Measurements from ENCODE around the gene MCOLN2. TPM values are rescaled to one million over a fixed set of nuclear protein-coding genes. Genes with fewer than 3 reads are reported as not detected.
"Not testable (repeated sequence)": the region's sequence is repeated elsewhere in the genome, so short reads cannot be mapped to it uniquely, and the experiment has no call there.

The MCOLN2 gene
- total RNA-seq, 1 donor: 1.7 TPM

DNA sequence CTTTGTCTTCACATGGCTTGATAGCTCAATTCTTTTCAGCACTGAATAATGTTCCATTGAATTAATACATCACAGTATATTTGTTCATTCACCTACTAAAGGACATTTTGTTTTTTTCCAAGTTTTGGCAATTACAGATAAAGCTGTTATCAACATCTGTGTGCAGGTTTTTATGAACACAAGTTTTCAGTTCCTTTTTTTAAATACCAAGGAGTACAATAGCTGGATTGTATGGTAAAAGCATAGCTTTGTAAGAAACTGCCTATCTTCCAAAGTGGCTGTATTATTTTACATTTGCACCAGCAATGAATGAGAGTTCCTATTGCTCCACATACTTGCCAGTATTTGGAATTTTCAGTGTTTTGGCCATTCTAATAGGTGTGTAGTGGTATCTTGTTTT lies 4.8 kb upstream of the MCOLN2 start:
- TF ChIP-seq, protein P1, sequence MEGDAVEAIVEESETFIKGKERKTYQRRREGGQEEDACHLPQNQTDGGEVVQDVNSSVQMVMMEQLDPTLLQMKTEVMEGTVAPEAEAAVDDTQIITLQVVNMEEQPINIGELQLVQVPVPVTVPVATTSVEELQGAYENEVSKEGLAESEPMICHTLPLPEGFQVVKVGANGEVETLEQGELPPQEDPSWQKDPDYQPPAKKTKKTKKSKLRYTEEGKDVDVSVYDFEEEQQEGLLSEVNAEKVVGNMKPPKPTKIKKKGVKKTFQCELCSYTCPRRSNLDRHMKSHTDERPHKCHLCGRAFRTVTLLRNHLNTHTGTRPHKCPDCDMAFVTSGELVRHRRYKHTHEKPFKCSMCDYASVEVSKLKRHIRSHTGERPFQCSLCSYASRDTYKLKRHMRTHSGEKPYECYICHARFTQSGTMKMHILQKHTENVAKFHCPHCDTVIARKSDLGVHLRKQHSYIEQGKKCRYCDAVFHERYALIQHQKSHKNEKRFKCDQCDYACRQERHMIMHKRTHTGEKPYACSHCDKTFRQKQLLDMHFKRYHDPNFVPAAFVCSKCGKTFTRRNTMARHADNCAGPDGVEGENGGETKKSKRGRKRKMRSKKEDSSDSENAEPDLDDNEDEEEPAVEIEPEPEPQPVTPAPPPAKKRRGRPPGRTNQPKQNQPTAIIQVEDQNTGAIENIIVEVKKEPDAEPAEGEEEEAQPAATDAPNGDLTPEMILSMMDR (IDR thresholded peaks at IDR 0.05; ENCODE audit: insufficient read depth, low read depth, low read length): no peak
- no peak for DNase-seq (ENCODE audit: low read depth)
- no peak overlapping the region for H3K4me3 ChIP-seq (ENCODE audit: low read depth, low read length)

DNA sequence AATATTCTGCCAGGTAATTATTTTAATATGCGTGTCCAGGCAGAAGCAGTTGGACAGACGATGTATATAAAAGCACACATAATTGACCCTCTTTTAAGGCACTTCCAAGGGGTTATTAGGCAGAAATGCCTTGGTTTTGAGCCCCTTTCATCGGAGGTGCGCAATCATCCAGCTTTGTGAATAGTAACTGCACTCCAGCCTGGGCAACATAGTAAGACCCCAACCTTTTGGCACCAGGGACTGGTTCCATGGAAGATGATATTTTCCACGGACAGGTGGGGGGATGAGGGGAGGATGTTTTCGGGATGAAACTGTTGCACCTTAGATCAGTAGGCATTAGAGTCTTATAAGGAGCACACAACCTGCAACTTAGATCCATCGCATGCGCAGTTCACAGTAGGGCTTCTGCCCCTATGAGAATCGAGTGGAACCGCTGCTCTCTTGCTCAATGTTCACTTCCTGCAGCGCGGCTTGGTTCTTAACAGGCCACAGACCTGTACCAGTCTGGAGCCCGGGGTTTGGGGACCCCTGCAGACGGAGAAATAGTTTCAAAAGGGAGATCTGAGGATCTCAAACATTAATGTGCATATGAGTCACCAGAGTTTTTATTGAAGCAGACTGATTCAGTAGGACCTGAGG lies 1.8 kb upstream of the MCOLN2 start:
- DNase-seq (ENCODE audit: low read depth): peak; percentile 1
- TF ChIP-seq, protein P1 (IDR thresholded peaks at IDR 0.05; ENCODE audit: insufficient read depth, low read depth, low read length): no peak
- no peak overlapping the region for H3K4me3 ChIP-seq (ENCODE audit: low read depth, low read length)

DNA sequence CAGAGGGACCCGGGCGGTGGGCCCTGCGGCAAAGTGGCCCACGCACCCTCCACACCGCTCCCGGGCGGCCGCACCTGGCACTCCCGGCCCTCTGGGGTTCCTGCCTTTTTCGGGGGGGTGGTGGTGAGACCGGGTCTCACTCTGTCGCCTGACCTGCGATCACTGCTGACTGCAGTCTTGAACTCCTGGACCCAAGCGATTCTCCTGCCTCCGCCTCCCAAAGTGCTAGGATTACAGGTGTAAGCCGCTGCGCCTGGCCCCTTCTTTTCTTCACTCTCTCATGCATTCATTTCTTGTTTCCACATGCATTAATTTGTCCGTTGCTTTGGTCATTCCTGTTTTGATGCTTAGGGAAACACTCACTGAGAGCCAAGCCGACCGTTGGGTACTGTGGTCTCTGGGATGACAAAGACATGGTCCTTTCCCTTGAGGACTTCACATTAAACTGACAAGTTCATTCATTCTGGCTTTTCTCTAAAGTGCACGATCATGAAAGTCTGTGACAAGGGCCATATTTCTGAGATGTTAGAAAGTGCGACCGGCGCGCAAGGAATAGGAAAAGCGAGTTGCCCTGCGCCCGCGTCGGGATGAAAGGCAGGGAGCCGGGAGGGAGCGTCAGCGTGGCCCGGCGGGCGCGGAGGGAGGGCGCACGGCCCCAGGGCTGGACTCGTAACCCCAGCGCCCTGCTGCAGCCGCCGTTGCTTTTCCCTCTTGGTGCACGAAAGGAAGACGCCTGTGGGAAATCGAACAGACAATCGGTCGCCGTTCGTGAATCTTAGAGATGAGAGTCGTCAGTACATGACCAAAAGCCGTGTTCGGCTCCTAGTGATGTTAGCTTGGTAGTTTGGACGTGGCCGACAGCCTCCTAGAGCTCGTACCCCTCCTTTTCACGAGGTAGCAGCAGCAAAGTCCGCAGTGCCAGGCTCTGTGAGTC lies 1.0 kb upstream of the MCOLN2 start:
- H3K4me3 ChIP-seq (ENCODE audit: low read depth, low read length): peak overlapping the region; percentile 62
- DNase-seq (ENCODE audit: low read depth): peak; percentile 10

DNA sequence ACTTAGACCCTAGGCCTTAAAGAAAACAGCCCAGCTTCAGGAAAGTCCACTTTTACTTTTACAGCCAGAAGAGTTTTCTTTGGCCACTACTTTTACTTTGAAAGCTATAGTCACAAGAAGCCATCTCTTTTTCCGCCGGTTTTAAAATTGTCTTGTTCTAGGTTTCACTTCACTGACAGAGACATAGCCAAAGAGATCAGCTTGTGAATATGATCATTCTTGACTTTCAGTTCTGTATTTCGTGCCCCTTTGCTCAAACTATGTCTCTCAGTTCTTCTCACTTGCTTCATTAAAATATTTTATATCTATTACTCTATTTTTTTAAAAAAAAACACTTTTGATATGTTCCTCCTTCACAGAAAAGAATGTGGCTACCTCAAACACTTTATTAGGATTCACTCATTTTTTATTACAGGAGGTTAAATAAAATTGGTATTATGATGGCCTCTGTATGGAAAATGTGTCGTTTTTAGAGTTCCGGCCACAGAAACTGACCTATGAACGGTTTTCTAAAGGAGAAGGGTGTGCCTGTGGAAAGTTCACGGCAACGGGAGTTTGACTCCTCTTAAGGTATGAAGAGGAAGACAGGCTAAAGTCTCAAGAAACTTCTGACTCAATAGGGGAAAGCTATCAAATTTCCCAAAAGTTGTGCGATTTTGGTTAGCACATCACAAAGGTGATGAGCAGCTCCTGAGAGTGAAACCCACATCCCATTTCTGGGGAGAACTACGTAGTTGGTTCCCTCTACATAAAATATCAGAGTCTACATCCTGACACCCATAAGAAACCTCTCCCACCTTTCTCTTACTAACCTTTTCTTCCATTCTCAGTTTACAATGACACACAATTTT lies 1.2 kb downstream of the MCOLN2 start:
- TF ChIP-seq, protein P1 (IDR thresholded peaks at IDR 0.05; ENCODE audit: insufficient read depth, low read depth, low read length): no peak

More for the DNA sequence above, 1.0 kb upstream of the MCOLN2 start:
- TF ChIP-seq, protein P1 (IDR thresholded peaks at IDR 0.05; ENCODE audit: insufficient read depth, low read depth, low read length): no peak

DNA sequence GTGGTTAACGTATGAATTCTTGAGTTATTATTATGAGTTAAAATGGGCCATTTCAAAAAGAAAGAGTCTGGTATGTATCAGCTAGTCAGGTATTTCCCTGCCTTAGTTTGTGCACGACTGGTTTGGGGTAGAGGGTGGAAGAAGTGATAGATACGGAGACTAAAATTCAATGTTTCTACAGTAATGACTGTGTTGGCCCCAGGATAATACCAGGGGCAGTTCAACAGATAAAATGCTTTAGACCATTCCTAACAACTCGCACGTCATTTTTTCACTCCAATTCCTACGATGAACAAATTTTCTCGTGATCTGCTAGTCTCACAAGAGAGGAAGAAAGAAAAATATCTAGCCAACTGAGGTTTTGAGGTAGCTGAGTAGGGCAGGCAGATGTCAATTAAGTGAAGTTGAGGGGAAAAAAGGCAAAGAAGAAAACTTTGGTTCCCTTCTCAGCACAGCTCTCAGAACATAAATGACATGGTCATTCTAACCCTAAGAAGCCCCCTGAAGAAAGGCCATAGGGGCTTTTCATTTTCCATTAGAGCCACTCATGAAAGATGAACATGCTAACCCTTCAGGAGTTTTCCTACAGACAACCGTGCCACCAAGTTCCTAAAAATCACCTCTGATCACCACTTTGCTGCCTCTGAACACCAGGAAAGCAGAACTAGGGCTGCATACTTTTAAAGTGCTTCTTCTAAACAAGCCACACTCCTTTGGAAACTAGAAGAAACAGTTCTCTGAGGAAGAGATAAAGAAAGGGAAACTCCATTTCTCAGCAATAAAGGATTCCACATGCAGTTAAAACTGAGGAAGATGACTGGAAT lies 5.6 kb downstream of the MCOLN2 start:
- TF ChIP-seq, protein P1 (IDR thresholded peaks at IDR 0.05; ENCODE audit: insufficient read depth, low read depth, low read length): no peak
- H3K4me3 ChIP-seq (ENCODE audit: low read depth, low read length): no peak overlapping the region
- no peak for DNase-seq (ENCODE audit: low read depth)

More for the DNA sequence above, 1.2 kb downstream of the MCOLN2 start:
- no peak for DNase-seq (ENCODE audit: low read depth)
- H3K4me3 ChIP-seq (ENCODE audit: low read depth, low read length): no peak overlapping the region

DNA sequence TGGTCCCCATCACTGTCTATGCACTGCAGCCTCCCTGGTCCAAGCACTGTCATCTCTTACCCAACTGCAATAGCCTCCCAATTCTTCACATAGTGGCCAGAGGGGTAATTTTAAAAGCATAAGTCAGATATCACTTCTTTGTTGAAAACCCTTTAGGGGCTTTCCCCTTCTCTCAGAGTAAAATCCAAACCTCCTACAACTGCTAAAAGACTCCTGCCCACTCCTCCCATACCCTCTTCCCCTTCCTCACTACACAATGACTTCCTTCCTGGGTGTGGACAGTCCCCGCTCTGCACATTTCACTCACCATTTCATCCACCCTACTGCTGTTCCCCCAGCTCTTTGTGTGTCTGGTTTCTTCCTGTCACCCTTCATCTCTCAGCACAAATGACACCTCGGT lies 8.3 kb downstream of the MCOLN2 start:
- H3K4me3 ChIP-seq (ENCODE audit: low read depth, low read length): no peak overlapping the region
- DNase-seq (ENCODE audit: low read depth): no peak
- TF ChIP-seq, protein P1 (IDR thresholded peaks at IDR 0.05; ENCODE audit: insufficient read depth, low read depth, low read length): no peak

DNA sequence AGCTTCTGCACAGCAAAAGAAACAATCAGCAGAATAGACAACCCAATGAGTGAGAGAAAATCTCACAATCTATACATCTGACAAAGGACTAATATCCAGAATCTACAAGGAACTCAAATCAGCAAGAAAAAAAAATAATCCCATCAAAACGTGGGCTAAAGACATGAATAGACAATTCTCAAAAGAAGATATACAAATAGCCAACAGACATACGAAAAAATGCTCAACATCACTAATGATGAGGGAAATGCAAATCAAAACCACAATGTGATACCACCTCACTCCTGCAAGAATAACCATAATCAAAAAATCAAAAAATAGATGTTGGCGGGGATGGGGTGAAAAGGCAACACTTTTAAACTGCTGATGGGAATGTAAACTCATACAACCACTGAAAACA lies 10.4 kb downstream of the MCOLN2 start:
- H3K4me3 ChIP-seq (ENCODE audit: low read depth, low read length); DNase-seq (ENCODE audit: low read depth): not testable (repeated sequence)
